Omental fat pad (tissue), 4 donors: Measurements from ENCODE around the gene USP43. TPM values are rescaled to one million over a fixed set of nuclear protein-coding genes. Genes with fewer than 3 reads are reported as not detected.

ENCODE experiments used
- ATAC-seq: fragments of 150-250 bp; one replicate; pipeline ENCODE4 v1.9.1; 2016; ENCODE audit warnings: mild to moderate bottlenecking, moderate library complexity; ENCODE audit not compliant: low FRiP score
- DNase-seq: peaks from one replicate; pipeline ENCODE4 v3.0.0-alpha.2; 2019; ENCODE audit warnings: low spot score
- total RNA-seq, 4 donors: library from RNA; depleted of rRNA; stranded (reverse); fragments of >200 nt; gene quantifications; one replicate each; pipeline ENCODE4 v1.1.0, GENCODE V29; 2016
- TF ChIP-seq, protein P1 (sequence below), 3 donors: fragments of 450-650 bp; IDR thresholded peaks; one replicate each; pipeline ENCODE4 v1.5.1; 2016 to 2017; ENCODE audit warnings: antibody characterized with exemption in 3 of 3, mild to moderate bottlenecking in 3 of 3, moderate library complexity in 2 of 3

The USP43 gene
- total RNA-seq, 4 donors from 2014 or later = 0.72 to 1.3 (median 0.88) TPM; not detected in 1

DNA sequence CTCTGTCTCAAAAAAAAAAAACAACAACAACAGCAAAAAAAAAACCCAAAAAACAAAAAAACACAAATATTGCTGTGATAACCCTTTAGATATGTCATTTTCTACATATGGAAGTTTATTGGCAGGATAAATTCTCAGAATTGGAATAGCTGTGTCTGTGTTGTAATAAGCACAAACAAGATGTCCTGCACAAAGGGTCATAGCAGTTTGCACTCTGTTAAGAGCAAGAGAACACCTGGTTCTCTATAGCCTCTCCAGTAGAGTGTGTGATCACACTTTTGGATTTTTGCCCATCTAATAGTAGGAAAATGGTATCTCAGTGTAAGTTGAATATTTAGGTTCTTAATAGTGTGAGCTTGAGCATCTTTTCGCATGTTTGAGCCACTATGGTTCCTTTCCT, 60.4 kb downstream of the USP43 start:
- no peak for DNase-seq
- TF ChIP-seq, protein P1, sequence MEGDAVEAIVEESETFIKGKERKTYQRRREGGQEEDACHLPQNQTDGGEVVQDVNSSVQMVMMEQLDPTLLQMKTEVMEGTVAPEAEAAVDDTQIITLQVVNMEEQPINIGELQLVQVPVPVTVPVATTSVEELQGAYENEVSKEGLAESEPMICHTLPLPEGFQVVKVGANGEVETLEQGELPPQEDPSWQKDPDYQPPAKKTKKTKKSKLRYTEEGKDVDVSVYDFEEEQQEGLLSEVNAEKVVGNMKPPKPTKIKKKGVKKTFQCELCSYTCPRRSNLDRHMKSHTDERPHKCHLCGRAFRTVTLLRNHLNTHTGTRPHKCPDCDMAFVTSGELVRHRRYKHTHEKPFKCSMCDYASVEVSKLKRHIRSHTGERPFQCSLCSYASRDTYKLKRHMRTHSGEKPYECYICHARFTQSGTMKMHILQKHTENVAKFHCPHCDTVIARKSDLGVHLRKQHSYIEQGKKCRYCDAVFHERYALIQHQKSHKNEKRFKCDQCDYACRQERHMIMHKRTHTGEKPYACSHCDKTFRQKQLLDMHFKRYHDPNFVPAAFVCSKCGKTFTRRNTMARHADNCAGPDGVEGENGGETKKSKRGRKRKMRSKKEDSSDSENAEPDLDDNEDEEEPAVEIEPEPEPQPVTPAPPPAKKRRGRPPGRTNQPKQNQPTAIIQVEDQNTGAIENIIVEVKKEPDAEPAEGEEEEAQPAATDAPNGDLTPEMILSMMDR (IDR thresholded peaks at IDR 0.05) = no peak
- no peak for ATAC-seq

DNA sequence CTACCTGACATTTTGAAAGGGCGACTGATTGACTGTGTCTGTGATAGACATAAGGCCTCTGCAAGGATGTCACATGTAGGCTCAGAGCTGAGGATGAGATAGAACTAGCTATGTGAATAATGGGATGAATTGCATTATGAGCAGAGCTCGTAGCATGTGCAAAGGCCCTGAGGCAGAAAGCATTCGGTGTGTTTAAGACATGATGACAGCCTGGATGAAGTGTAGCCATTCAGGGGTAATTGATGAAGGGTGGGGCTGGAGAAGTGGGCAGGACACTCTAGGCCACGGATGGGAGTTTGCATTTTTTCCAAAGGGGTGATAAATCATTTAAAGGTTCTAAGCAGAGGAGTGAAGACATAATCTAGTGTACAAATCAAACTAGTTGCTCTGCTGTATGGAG, 62.6 kb downstream of the USP43 start:
- no peak for DNase-seq
- ATAC-seq = no peak
- TF ChIP-seq, protein P1 (IDR thresholded peaks at IDR 0.05) = no peak

DNA sequence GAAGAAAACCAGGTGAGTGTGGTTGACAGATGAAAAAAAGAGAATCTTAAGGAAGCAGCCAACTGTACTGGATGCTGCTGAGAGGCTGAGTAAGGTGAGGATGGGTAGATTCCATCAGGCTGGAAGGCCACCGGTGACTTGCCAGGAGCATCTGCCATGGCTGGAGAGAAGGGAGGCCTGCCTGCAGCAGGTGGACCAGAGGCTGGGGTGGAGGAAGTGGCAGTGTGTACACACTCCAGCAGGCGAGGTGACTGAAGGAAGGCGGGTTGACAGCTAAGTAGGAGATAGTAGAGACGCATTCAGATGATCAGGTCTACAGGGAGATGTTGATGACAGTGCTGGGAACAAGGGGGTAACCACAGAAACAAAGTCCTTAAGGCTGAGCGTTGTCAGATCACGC, 69.5 kb downstream of the USP43 start:
- ATAC-seq (no peak), DNase-seq (no peak)
- TF ChIP-seq, protein P1 (IDR thresholded peaks at IDR 0.05) = no peak

DNA sequence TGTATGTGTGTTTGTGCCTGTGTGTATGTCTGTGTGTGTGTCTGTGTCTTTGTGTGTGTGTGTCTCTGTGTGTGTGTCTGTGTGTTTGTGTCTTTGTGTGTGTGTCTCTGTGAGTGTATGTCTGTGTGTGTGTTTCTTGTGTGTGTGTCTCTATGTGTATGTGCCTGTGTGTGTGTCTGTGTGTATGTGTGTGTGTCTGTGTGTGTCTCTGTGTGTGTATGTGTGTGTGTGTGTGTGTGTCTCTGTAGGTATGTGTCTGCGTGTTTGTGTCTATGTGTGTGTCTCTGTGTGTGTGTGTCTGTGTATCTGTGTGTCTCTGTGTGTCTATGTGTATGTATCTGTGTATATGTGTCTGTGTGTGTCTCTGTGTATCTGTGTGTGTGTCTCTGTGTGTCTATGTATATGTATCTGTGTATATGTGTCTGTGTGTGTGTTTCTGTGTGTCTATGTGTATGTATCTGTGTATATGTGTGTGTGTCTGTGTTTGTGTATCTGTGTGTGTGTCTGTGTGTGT, 70.2 kb downstream of the USP43 start:
- TF ChIP-seq, protein P1 (IDR thresholded peaks at IDR 0.05) = no peak
- DNase-seq (no peak), ATAC-seq (no peak)

DNA sequence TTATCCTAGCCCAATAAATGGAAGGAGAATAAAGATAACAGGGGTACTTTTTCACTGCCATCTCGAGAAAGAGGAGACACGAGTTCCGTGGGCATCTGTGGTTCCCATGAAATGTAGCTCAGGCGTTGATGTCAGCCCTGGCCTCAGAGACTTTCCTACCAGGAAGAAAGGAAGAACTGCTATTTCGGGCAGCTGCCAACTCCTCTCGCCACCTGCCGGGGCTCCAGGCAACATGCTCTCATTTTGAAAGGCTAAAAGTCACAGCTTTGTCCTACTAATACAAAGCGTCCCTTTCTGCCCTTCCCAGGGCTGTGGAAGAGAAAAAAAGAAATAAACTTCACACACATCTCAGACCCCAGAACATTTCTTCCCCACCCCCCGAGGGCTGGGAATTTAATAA, 80.3 kb downstream of the USP43 start:
- no peak for DNase-seq
- TF ChIP-seq, protein P1 (IDR thresholded peaks at IDR 0.05) = no peak
- no peak for ATAC-seq

DNA sequence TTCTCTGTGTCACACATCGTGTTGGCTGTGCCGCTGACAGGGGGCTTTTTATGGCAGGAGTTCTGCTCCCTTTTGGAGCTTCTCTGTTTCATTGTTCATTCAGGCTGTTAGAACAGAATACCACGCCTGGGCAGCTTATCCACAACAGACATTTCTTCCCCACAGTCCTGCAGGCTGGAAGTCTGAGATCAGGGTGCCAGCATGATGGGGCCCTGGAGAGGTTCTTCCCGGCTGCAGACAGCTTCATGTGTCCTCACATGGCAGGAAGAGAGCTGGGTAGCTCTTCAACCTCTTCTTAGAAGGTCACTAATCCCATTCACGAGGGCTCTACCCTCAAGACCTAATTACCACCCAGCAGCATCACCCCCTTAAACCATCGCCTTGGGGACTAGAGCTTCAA, 81.0 kb downstream of the USP43 start:
- TF ChIP-seq, protein P1 (IDR thresholded peaks at IDR 0.05) = no peak
- no peak for ATAC-seq
- DNase-seq = no peak

DNA sequence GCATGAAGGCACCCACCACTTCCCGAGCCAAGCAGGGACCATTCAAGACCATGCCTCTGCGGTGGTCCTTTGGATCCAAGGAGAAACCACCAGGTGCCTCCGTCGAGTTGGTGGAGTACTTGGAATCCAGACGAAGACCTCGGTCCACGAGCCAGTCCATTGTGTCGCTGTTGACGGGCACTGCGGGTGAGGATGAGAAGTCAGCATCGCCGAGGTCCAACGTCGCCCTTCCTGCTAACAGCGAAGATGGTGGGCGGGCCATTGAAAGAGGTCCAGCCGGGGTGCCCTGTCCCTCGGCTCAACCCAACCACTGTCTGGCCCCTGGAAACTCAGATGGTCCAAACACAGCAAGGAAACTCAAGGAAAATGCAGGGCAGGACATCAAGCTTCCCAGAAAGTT, 82.7 kb downstream of the USP43 start:
- no peak for ATAC-seq
- DNase-seq = no peak
- TF ChIP-seq, protein P1 (IDR thresholded peaks at IDR 0.05) = no peak
